ENCODE data around the gene NSL1. TPM values are rescaled to one million over a fixed set of nuclear protein-coding genes. Genes with fewer than 3 reads are reported as not detected.
A peak's percentile ranks its signal among the peaks of the same experiment; 100 is the strongest.

Gene NSL1
- total RNA-seq, 4 donors from 2014 or later, result 20.1 to 36.4 (median 31.1) TPM

DNA sequence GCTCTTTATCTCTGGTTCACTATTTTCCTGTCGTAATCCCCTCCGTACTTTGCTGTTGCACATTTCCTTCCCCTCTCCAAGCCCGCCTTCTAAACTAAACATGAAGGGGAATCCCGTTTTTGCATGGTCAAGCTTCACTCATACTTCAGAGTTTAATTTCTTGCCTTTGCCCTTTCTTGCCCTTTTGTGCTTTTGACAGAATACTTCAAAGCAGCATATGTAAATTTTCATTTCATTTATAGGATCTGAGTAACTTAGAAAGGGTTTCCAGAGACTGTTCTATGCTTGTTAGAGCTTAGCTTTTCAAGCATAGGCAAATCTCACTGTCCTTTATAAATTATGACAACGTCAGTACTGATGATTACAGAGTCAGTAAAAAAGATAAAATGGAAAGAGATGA, 28.1 kb upstream of the NSL1 start:
- Histone ChIP-seq H3K36me3 (peaks cover 0 to under 1% of the 10 kb centered on the region in 2 donors), H3K27me3 (no peaks in the 10 kb centered on the region), H3K4me3 (no peak overlapping the region), H3K27ac (no peak overlapping the region), H3K4me1 (no peaks in the 10 kb centered on the region), H3K9me3 (no peaks in the 10 kb centered on the region)
- ATAC-seq, result no peak
- 37 to 44% methylated on average over 3 to 5 of the region's 5 CpGs for WGBS, 2 donors (ENCODE audit: low coverage in 1 of 2)
- TF ChIP-seq POLR2AphosphoS5 (IDR thresholded peaks at IDR 0.05) (no peak), CTCF (IDR thresholded peaks at IDR 0.05) (no peak), POLR2A (IDR thresholded peaks at IDR 0.05) (no peak), EP300 (IDR thresholded peaks at IDR 0.05) (no peak)

DNA sequence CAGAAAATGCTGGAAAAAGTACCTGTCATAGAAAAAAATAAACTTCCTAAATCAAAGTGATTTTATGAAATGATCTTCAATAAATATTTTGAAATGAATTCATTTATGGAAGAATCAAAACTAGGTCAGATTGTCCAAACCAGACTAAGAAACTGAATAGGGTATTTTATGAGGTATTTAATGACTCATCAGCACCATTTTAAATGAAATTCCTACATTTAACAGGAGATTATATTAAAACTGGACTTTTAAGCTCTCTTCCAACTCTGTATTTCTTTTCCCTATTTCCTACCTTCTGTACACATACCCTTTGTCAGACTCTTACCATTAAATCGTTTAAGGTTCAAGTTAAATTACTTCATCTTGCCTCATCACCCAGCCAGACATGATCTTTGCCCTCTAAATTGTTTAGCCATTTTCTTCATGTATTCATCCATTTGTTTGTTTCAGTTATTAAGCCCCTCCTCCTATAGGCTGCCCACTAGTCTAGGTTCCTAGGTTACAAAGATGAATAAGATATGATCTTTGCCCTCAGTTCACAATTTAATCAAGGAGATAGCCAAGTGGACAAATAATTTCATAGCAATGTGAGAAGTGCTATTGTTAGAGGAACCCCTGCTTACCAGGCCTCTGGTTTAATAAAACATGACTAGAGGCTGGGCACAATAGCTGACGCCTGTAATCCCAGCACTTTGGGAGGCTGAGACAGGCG, 25.1 kb upstream of the NSL1 start:
- no peaks in the 10 kb centered on the region for H3K27me3 ChIP-seq
- no peak overlapping the region for H3K4me3 ChIP-seq
- H3K9me3 ChIP-seq, result no peaks in the 10 kb centered on the region
- no peak for TF ChIP-seq CTCF (IDR thresholded peaks at IDR 0.05)
- no peak for TF ChIP-seq POLR2AphosphoS5 (IDR thresholded peaks at IDR 0.05)
- TF ChIP-seq EP300 (IDR thresholded peaks at IDR 0.05), result no peak
- TF ChIP-seq POLR2A (IDR thresholded peaks at IDR 0.05), result no peak
- 71 to 75% methylated on average over 3 of the region's 3 CpGs for WGBS, 2 donors (ENCODE audit: low coverage in 1 of 2)
- H3K27ac ChIP-seq, result no peak overlapping the region
- no peak for ATAC-seq
- no peaks in the 10 kb centered on the region for H3K4me1 ChIP-seq
- H3K36me3 ChIP-seq, result peaks cover 0 to 25% of the 10 kb centered on the region in 2 donors

- WGBS, 2 donors (ENCODE audit: low coverage in 1 of 2), result 33 to 42% methylated on average over 5 of the region's 5 CpGs
- no peaks in the 10 kb centered on the region for H3K4me1 ChIP-seq
- no peak overlapping the region for H3K27ac ChIP-seq
- no peak overlapping the region for H3K4me3 ChIP-seq
- no peaks in the 10 kb centered on the region for H3K27me3 ChIP-seq
- H3K9me3 ChIP-seq, result no peaks in the 10 kb centered on the region
- TF ChIP-seq EP300 (IDR thresholded peaks at IDR 0.05) (no peak), POLR2A (IDR thresholded peaks at IDR 0.05) (no peak), CTCF (IDR thresholded peaks at IDR 0.05) (peak in 3 of 4 experiments; percentile 21 to 48 (median 48))
- H3K36me3 ChIP-seq, result peaks cover 0 to 38% of the 10 kb centered on the region in 2 donors
- no peak for ATAC-seq
Observed at GRCh38 chr1:212814537-212815334, 23.2 kb upstream of the NSL1 start.

DNA sequence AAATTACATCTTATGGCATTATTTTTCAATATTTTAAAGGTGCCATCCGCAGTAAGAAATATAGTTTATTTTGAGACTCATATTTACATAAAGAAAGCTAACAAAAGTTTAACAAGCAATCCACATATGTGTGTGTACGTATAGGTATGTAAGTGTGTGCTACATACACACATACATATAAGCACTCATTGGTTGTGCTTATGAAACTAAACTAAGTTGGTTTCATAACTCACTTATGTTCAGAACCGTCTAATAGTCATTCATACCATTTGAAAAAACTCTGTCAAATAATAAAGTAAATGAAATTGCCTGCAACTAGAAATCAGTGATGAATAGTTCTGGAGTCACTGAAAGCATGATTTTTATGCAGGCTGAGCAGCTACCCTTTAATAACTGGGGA, 14.2 kb upstream of the NSL1 start:
- peaks cover 0 to 87% of the 10 kb centered on the region in 2 donors for H3K36me3 ChIP-seq
- no peaks in the 10 kb centered on the region for H3K9me3 ChIP-seq
- TF ChIP-seq EP300 (IDR thresholded peaks at IDR 0.05), result no peak
- no peak for TF ChIP-seq POLR2AphosphoS5 (IDR thresholded peaks at IDR 0.05)
- no peak for TF ChIP-seq POLR2A (IDR thresholded peaks at IDR 0.05)
- no peak for TF ChIP-seq CTCF (IDR thresholded peaks at IDR 0.05)
- no peak overlapping the region for H3K4me3 ChIP-seq
- no peaks in the 10 kb centered on the region for H3K4me1 ChIP-seq
- H3K27ac ChIP-seq, result no peak overlapping the region
- H3K27me3 ChIP-seq, result no peaks in the 10 kb centered on the region
- no peak for ATAC-seq
- whole genome bisulfite sequencing, 2 donors (ENCODE audit: low coverage in 1 of 2), result 70 to 79% methylated on average over 3 of the region's 3 CpGs
